Ovary (tissue), 9 donors: ENCODE results near the gene EMILIN3. TPM values are rescaled to one million over a fixed set of nuclear protein-coding genes. Genes with fewer than 3 reads are reported as not detected.

Source experiments
- DNase-seq, 5 donors: peaks; one replicate each; pipeline ENCODE4 v3.0.0-alpha.2; 2019 to 2020
- H3K27ac ChIP-seq, 2 donors: fragments of 200-600 bp; one replicate each; pipeline versions ENCODE4 v1.5.1 to v1.8.0; 2019 to 2022
- H3K27me3 ChIP-seq: fragments of 200-600 bp; one replicate; pipeline ENCODE4 v1.8.0; 2022
- H3K36me3 ChIP-seq: fragments of 200-600 bp; sonication (generic); one replicate; pipeline ENCODE4 v1.5.1; 2019
- H3K4me1 ChIP-seq: one replicate; pipeline ENCODE4 v1.8.1; 2013; ENCODE audit warnings: mild to moderate bottlenecking, moderate library complexity; ENCODE audit not compliant: insufficient read depth
- H3K4me3 ChIP-seq: fragments of 200-600 bp; sonication (generic); one replicate; pipeline ENCODE4 v1.5.1; 2017
- H3K9me3 ChIP-seq, 2 donors: fragments of 200-600 bp in 1 of 2; sonication (generic) in 1 of 2; one replicate each; pipeline versions ENCODE4 v1.5.1 to v1.8.1; 2013 to 2019; ENCODE audit warnings: mild to moderate bottlenecking in 1 of 2, moderate library complexity in 1 of 2
- CTCF ChIP-seq, 3 donors: fragments of 450-650 bp in 2 of 3; fragments of 200-600 bp in 1 of 3; IDR thresholded peaks; one replicate each; pipeline versions ENCODE4 v1.5.1 to v1.8.0; 2016 to 2022; ENCODE audit warnings: antibody characterized with exemption in 3 of 3, mild to moderate bottlenecking in 1 of 3
- EP300 ChIP-seq: sonication (generic); formaldehyde crosslinking; IDR thresholded peaks from one replicate; pipeline ENCODE4 v1.6.1; 2017; ENCODE audit warnings: antibody characterized with exemption
- POLR2A ChIP-seq: fragments of 450-650 bp; IDR thresholded peaks from one replicate; pipeline ENCODE4 v1.6.1; 2017; ENCODE audit warnings: antibody characterized with exemption, mild to moderate bottlenecking, moderate library complexity
- WGBS, 3 donors: extraction: QIAGEN DNeasy Blood & Tissue Kit in 1 of 3; methylation state at CpG; one replicate each; pipeline versions ENCODE4 v1.1.5 to v1.1.7; 2013 to 2017; 5-methylcytosine and 5-hydroxymethylcytosine counted together
- intact Hi-C, 4 donors: fragments of 100-400 bp; cut with DNase I; formaldehyde crosslinking; loops; one replicate each; pipeline versions ENCODE4 v1.11.0 to v1.15.1; 2022 to 2023
- polyA plus RNA-seq, 2 donors: library from polyadenylated mRNA; stranded (reverse); fragments of 200-250 nt in 1 of 2; fragments of 350-450 nt in 1 of 2; fragmentation: Illumina TruSeq in 1 of 2; extraction: RNeasy Lipid Tissue Mini Kit (QIAGEN cat#74804) in 1 of 2; gene quantifications; one replicate each; pipeline ENCODE4 v1.2.3, GENCODE V29; 2013 to 2014
- total RNA-seq, 7 donors: library from RNA; depleted of rRNA in 2 of 7; stranded (reverse); fragments of >200 nt in 2 of 7; fragmentation: NEBNext Ultra II Directional in 3 of 7; extraction: Animal tissue kit (Norgen Biotek cat#: 25700) in 3 of 7; gene quantifications; one replicate each; pipeline versions ENCODE4 v1.1.0 to v1.2.4, GENCODE V29; 2016 to 2023
- donor health status: DM: no; HTN: no; CAD: no; lungs with moderate emphysema.
- donor health status: DM: no; HTN: no; CAD: no.
- donor health status: Bipolar disorder and iron deficiency.
- donor health status: DM: yes; HTN: yes; CAD: no.
- donor health status: DM: no; HTN: no; CAD: no.
- donor health status: DM: yes; HTN: yes; CAD: no.

EMILIN3 gene
- total and polyA plus RNA-seq, 9 donors, result 1.5 to 33.5 (median 7.0) TPM

- no peaks in the 10 kb centered on the region for H3K27me3 ChIP-seq
- peaks cover 3% of the 10 kb centered on the region for H3K4me1 ChIP-seq
- 80 to 87% (median 81%) methylated on average over 9 of the region's 9 CpGs for WGBS, 3 donors
- H3K36me3 ChIP-seq, result no peaks in the 10 kb centered on the region
- H3K4me3 ChIP-seq, result no peak overlapping the region
- TF ChIP-seq EP300 (no peak), POLR2A (no peak), CTCF (IDR thresholded peaks at IDR 0.05) (no peak)
- intact Hi-C loops, result loop anchor here in 1 of 4 donors (10.0 kb wide), 1 partner anchor 337 kb away; no protein-coding TSS in a partner anchor
- no peaks in the 10 kb centered on the region for H3K9me3 ChIP-seq
- no peak overlapping the region for H3K27ac ChIP-seq
- no peak for DNase-seq
These were observed 8.4 kb downstream of the EMILIN3 start for GRCh38 chr20:41358230-41358629.

GRCh38 chr20:41357424-41358163 lies 9.0 kb downstream of the EMILIN3 start:
- Histone ChIP-seq H3K4me3 (no peak overlapping the region), H3K4me1 (peaks cover 2% of the 10 kb centered on the region), H3K36me3 (no peaks in the 10 kb centered on the region), H3K27me3 (no peaks in the 10 kb centered on the region), H3K27ac (no peak overlapping the region), H3K9me3 (no peaks in the 10 kb centered on the region)
- WGBS, 3 donors, result 87 to 89% (median 88%) methylated on average over 11 of the region's 11 CpGs
- intact Hi-C loops, result loop anchor here in 1 of 4 donors (10.0 kb wide), 1 partner anchor 337 kb away; no protein-coding TSS in a partner anchor
- DNase-seq, result no peak
- TF ChIP-seq EP300 (no peak), POLR2A (no peak)

- no peak for TF ChIP-seq EP300
- TF ChIP-seq POLR2A, result no peak
- no peak for TF ChIP-seq CTCF (IDR thresholded peaks at IDR 0.05)
- no peak for DNase-seq
- H3K4me3 ChIP-seq, result no peak overlapping the region
- no peaks in the 10 kb centered on the region for H3K9me3 ChIP-seq
- H3K4me1 ChIP-seq, result peaks cover 2% of the 10 kb centered on the region
- no peaks in the 10 kb centered on the region for H3K27me3 ChIP-seq
- H3K36me3 ChIP-seq, result no peaks in the 10 kb centered on the region
- intact Hi-C loops, result loop anchor here in 1 of 4 donors (10.0 kb wide), 1 partner anchor 338 kb away; no protein-coding TSS in a partner anchor
- no peak overlapping the region for H3K27ac ChIP-seq
- WGBS, 3 donors, result 79 to 84% (median 83%) methylated on average over 13 of the region's 13 CpGs
These were observed 9.7 kb downstream of the EMILIN3 start for GRCh38 chr20:41356951-41357350.

- TF ChIP-seq CTCF (IDR thresholded peaks at IDR 0.05), result no peak
- TF ChIP-seq POLR2A, result no peak
- TF ChIP-seq EP300, result no peak
- intact Hi-C loops, result loop anchor here in 1 of 4 donors (10.0 kb wide), 1 partner anchor 339 kb away; no protein-coding TSS in a partner anchor
These were observed 10.9 kb downstream of the EMILIN3 start for GRCh38 chr20:41355598-41356203.

GRCh38 chr20:41355192-41355591 lies 11.4 kb downstream of the EMILIN3 start:
- Histone ChIP-seq H3K36me3 (no peaks in the 10 kb centered on the region), H3K4me3 (no peak overlapping the region), H3K4me1 (no peaks in the 10 kb centered on the region), H3K9me3 (no peaks in the 10 kb centered on the region), H3K27ac (no peak overlapping the region), H3K27me3 (no peaks in the 10 kb centered on the region)
- DNase-seq, result no peak
- WGBS, 3 donors, result 93 to 98% (median 97%) methylated on average over 3 of the region's 3 CpGs
- no peak for TF ChIP-seq CTCF (IDR thresholded peaks at IDR 0.05)
- TF ChIP-seq POLR2A, result no peak
- no peak for TF ChIP-seq EP300
- intact Hi-C loops, result loop anchor here in 1 of 4 donors (10.0 kb wide), 1 partner anchor 340 kb away; no protein-coding TSS in a partner anchor

More at GRCh38 chr20:41355598-41356203, 10.9 kb downstream of the EMILIN3 start:
- whole genome bisulfite sequencing, 3 donors, result 92 to 95% (median 92%) methylated on average over 7 of the region's 7 CpGs
- no peak for DNase-seq
- no peaks in the 10 kb centered on the region for H3K27me3 ChIP-seq
- H3K36me3 ChIP-seq, result no peaks in the 10 kb centered on the region
- H3K27ac ChIP-seq, result no peak overlapping the region
- no peaks in the 10 kb centered on the region for H3K9me3 ChIP-seq
- H3K4me3 ChIP-seq, result no peak overlapping the region
- no peaks in the 10 kb centered on the region for H3K4me1 ChIP-seq
